Neural cell (in vitro differentiated cells): Measurements from ENCODE around the gene LRRC2. TPM values are rescaled to one million over a fixed set of nuclear protein-coding genes. Genes with fewer than 3 reads are reported as not detected.

Experiments
- H2AFZ ChIP-seq: fragments of 200-600, 300-800 bp; sonication (generic), shearing (Covaris generic); 2 replicates; pipeline ENCODE4 v1.6.0; 2014; ENCODE audit warnings: low read depth, mild to moderate bottlenecking, antibody characterized with exemption, low read length, moderate library complexity
- H3F3A ChIP-seq: fragments of 200-600 bp; shearing (Covaris generic); 2 replicates; pipeline ENCODE4 v1.6.1; 2016; ENCODE audit warnings: mild to moderate bottlenecking, moderate library complexity, mixed read lengths, antibody characterized with exemption, low read length; ENCODE audit not compliant: insufficient read depth, poor library complexity, severe bottlenecking
- H3K27ac ChIP-seq: fragments of 200-600, 300-800 bp; sonication (generic), shearing (Covaris generic); 2 replicates; pipeline ENCODE4 v1.5.1; 2014; ENCODE audit warnings: mild to moderate bottlenecking, low read length, moderate library complexity
- H3K27me3 ChIP-seq: fragments of 300-800, 200-600 bp; sonication (generic), shearing (Covaris generic); 2 replicates; pipeline ENCODE4 v1.6.0; 2014; ENCODE audit warnings: mild to moderate bottlenecking, low read depth, low read length, moderate library complexity; ENCODE audit not compliant: insufficient read depth
- H3K36me3 ChIP-seq: fragments of 300-800, 200-600 bp; sonication (generic), shearing (Covaris generic); 2 replicates; pipeline ENCODE4 v1.5.1; 2014; ENCODE audit warnings: mild to moderate bottlenecking, antibody characterized with exemption, low read length, moderate library complexity; ENCODE audit not compliant: insufficient read depth
- H3K4me2 ChIP-seq: fragments of 300-800, 200-600 bp; sonication (generic), shearing (Covaris generic); 2 replicates; pipeline ENCODE4 v1.6.0; 2014; ENCODE audit warnings: mild to moderate bottlenecking, low read length
- H3K4me3 ChIP-seq: fragments of 300-800, 200-600 bp; sonication (generic), shearing (Covaris generic); 2 replicates; pipeline ENCODE4 v1.5.1; 2014; ENCODE audit warnings: mild to moderate bottlenecking, low read length, moderate library complexity
- H3K79me2 ChIP-seq: fragments of 200-600 bp; shearing (Covaris generic); replicated peaks from 2 replicates; pipeline ENCODE4 v1.6.0; 2014; ENCODE audit warnings: mild to moderate bottlenecking, low read length, moderate library complexity; ENCODE audit not compliant: insufficient read depth
- H3K9ac ChIP-seq: fragments of 300-800, 200-600 bp; sonication (generic), shearing (Covaris generic); 2 replicates; pipeline ENCODE4 v1.6.1; 2016; ENCODE audit warnings: mild to moderate bottlenecking, low read length, mixed read lengths
- H3K9me2 ChIP-seq: fragments of 200-600 bp; shearing (Covaris generic); 2 replicates; pipeline ENCODE4 v1.6.1; 2016; ENCODE audit warnings: mild to moderate bottlenecking, low read length, mixed read lengths; ENCODE audit not compliant: insufficient read depth
- H3K9me3 ChIP-seq: fragments of 200-600, 300-800 bp; sonication (generic), shearing (Covaris generic); 2 replicates; pipeline ENCODE4 v1.6.1; 2016; ENCODE audit warnings: mild to moderate bottlenecking, mixed run types, low read length, moderate library complexity, mixed read lengths
- H4K20me1 ChIP-seq: fragments of 200-600 bp; shearing (Covaris generic); 2 replicates; pipeline ENCODE4 v1.6.1; 2016; ENCODE audit warnings: mild to moderate bottlenecking, mixed run types; ENCODE audit not compliant: insufficient read depth
- EP300 ChIP-seq: fragments of 450-650 bp; conservative IDR thresholded peaks from 2 replicates; pipeline ENCODE4 v1.6.1; 2014; ENCODE audit warnings: antibody characterized with exemption, mild to moderate bottlenecking, moderate library complexity; ENCODE audit not compliant: poor library complexity, severe bottlenecking
- EZH2 ChIP-seq: fragments of 200-600, 300-800 bp; shearing (Covaris generic), sonication (generic); IDR thresholded peaks from 2 replicates; pipeline ENCODE4 v1.6.1; 2014; ENCODE audit warnings: antibody characterized with exemption, low read length, borderline replicate concordance, mild to moderate bottlenecking; ENCODE audit not compliant: insufficient read depth, poor library complexity, severe bottlenecking
- MXI1 ChIP-seq: fragments of 450-650 bp; conservative IDR thresholded peaks from 2 replicates; pipeline ENCODE4 v1.6.1; 2014; ENCODE audit warnings: antibody characterized with exemption, mild to moderate bottlenecking; ENCODE audit not compliant: poor library complexity, severe bottlenecking
- POLR2AphosphoS5 ChIP-seq: IDR thresholded peaks from 2 replicates; pipeline ENCODE4 v1.6.1; 2012
- RAD21 ChIP-seq: fragments of 450-650 bp; conservative IDR thresholded peaks from 2 replicates; pipeline ENCODE4 v1.6.1; 2014; ENCODE audit warnings: antibody characterized with exemption, mild to moderate bottlenecking, moderate library complexity
- SMC3 ChIP-seq: fragments of 450-650 bp; conservative IDR thresholded peaks from 2 replicates; pipeline ENCODE4 v1.6.1; 2014; ENCODE audit warnings: antibody characterized with exemption, mild to moderate bottlenecking, moderate library complexity; ENCODE audit not compliant: poor library complexity
- TAF1 ChIP-seq: IDR thresholded peaks from 2 replicates; pipeline ENCODE4 v1.6.1; 2012; ENCODE audit warnings: low read depth
- polyA plus RNA-seq: library from polyadenylated mRNA; depleted of rRNA; stranded (reverse); fragments of >200 nt; gene quantifications from 2 replicates; pipeline ENCODE4 v1.2.3, GENCODE V29; 2014
- TF ChIP-seq, protein P1 (sequence below): fragments of 450-650 bp; IDR thresholded peaks from 2 replicates; pipeline ENCODE4 v1.5.1; 2014; ENCODE audit warnings: antibody characterized with exemption, mild to moderate bottlenecking, moderate library complexity; ENCODE audit not compliant: poor library complexity, severe bottlenecking
- TF ChIP-seq, protein P2 (sequence below): IDR thresholded peaks from 2 replicates; pipeline ENCODE4 v1.6.1; 2012; ENCODE audit warnings: borderline replicate concordance

Gene LRRC2
- polyA plus RNA-seq, 1 donor from 2014 or later: not detected

DNA sequence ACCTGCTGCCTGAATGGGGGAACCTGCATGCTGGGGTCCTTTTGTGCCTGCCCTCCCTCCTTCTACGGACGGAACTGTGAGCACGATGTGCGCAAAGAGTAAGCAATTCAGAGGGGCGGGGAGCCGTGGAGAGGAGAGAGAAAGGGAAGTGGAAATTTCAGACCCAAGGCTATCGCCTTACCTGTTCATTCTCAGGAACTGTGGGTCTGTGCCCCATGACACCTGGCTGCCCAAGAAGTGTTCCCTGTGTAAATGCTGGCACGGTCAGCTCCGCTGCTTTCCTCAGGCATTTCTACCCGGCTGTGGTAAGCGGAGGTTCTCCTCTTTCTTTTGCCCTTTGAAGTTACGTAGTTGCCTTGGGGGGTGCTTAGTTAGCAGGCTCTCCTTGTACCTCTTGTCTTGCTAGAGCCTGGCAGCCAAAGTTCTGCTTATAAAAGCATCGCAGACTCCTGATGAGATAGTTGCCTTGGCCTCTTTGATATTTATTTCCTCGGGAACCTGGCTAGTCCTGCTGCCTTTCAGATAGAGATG lies 13.7 kb upstream of the LRRC2 start:
- no peaks in the 10 kb centered on the region for H3K9me3 ChIP-seq
- H3K4me3 ChIP-seq: no peak overlapping the region
- H3K27ac ChIP-seq: no peak overlapping the region
- H4K20me1 ChIP-seq: no peaks in the 10 kb centered on the region
- peaks cover 60% of the 10 kb centered on the region for H3K27me3 ChIP-seq
- H3K9ac ChIP-seq: no peak overlapping the region
- no peaks in the 10 kb centered on the region for H3K79me2 ChIP-seq
- no peaks in the 10 kb centered on the region for H3K9me2 ChIP-seq
- no peak overlapping the region for H2AFZ ChIP-seq
- no peak for TF ChIP-seq MXI1
- TF ChIP-seq, protein P1, sequence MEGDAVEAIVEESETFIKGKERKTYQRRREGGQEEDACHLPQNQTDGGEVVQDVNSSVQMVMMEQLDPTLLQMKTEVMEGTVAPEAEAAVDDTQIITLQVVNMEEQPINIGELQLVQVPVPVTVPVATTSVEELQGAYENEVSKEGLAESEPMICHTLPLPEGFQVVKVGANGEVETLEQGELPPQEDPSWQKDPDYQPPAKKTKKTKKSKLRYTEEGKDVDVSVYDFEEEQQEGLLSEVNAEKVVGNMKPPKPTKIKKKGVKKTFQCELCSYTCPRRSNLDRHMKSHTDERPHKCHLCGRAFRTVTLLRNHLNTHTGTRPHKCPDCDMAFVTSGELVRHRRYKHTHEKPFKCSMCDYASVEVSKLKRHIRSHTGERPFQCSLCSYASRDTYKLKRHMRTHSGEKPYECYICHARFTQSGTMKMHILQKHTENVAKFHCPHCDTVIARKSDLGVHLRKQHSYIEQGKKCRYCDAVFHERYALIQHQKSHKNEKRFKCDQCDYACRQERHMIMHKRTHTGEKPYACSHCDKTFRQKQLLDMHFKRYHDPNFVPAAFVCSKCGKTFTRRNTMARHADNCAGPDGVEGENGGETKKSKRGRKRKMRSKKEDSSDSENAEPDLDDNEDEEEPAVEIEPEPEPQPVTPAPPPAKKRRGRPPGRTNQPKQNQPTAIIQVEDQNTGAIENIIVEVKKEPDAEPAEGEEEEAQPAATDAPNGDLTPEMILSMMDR: no peak
- no peak for TF ChIP-seq SMC3
- no peak for TF ChIP-seq TAF1
- no peak for TF ChIP-seq POLR2AphosphoS5
- no peak for TF ChIP-seq EZH2
- TF ChIP-seq, protein P2, sequence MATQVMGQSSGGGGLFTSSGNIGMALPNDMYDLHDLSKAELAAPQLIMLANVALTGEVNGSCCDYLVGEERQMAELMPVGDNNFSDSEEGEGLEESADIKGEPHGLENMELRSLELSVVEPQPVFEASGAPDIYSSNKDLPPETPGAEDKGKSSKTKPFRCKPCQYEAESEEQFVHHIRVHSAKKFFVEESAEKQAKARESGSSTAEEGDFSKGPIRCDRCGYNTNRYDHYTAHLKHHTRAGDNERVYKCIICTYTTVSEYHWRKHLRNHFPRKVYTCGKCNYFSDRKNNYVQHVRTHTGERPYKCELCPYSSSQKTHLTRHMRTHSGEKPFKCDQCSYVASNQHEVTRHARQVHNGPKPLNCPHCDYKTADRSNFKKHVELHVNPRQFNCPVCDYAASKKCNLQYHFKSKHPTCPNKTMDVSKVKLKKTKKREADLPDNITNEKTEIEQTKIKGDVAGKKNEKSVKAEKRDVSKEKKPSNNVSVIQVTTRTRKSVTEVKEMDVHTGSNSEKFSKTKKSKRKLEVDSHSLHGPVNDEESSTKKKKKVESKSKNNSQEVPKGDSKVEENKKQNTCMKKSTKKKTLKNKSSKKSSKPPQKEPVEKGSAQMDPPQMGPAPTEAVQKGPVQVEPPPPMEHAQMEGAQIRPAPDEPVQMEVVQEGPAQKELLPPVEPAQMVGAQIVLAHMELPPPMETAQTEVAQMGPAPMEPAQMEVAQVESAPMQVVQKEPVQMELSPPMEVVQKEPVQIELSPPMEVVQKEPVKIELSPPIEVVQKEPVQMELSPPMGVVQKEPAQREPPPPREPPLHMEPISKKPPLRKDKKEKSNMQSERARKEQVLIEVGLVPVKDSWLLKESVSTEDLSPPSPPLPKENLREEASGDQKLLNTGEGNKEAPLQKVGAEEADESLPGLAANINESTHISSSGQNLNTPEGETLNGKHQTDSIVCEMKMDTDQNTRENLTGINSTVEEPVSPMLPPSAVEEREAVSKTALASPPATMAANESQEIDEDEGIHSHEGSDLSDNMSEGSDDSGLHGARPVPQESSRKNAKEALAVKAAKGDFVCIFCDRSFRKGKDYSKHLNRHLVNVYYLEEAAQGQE: no peak
- no peak for TF ChIP-seq RAD21
- TF ChIP-seq EP300: no peak
- H3K36me3 ChIP-seq: no peaks in the 10 kb centered on the region
- H3K4me2 ChIP-seq: no peak overlapping the region
- no peaks in the 10 kb centered on the region for H3F3A ChIP-seq

- Histone ChIP-seq H3K9ac (no peak overlapping the region), H3K9me2 (no peaks in the 10 kb centered on the region), H3K79me2 (no peaks in the 10 kb centered on the region), H2AFZ (no peak overlapping the region), H3K27me3 (peaks cover 67% of the 10 kb centered on the region), H3K4me2 (no peak overlapping the region), H3F3A (no peaks in the 10 kb centered on the region), H4K20me1 (no peaks in the 10 kb centered on the region), H3K36me3 (no peaks in the 10 kb centered on the region), H3K27ac (no peak overlapping the region), H3K4me3 (no peak overlapping the region), H3K9me3 (no peaks in the 10 kb centered on the region)
- no peak for TF ChIP-seq RAD21
- TF ChIP-seq MXI1: no peak
- no peak for TF ChIP-seq TAF1
- no peak for TF ChIP-seq EP300
- TF ChIP-seq SMC3: no peak
- TF ChIP-seq, protein P2: no peak
- no peak for TF ChIP-seq POLR2AphosphoS5
- TF ChIP-seq, protein P1: no peak
- TF ChIP-seq EZH2: no peak
These were observed 13.1 kb upstream of the LRRC2 start for GRCh38 chr3:46578973-46579755.
